K562 (cell line): Measurements from ENCODE around the gene KMT2C. TPM values are rescaled to one million over a fixed set of nuclear protein-coding genes. Genes with fewer than 3 reads are reported as not detected.
"Not testable (repeated sequence)": the region's sequence is repeated elsewhere in the genome, so short reads cannot be mapped to it uniquely, and the experiment has no call there.

Experiments used
- FOXP1 ChIP-seq: sonication (generic); formaldehyde crosslinking; IDR thresholded peaks from 2 replicates; pipeline ENCODE4 v1.8.0; 2022; ENCODE audit warnings: mild to moderate bottlenecking, missing genetic modification reagents
- JUN ChIP-seq, 2 experiments: sonication (generic) in 1 of 2; formaldehyde crosslinking in 1 of 2; IDR thresholded peaks; 2 replicates each; pipeline versions ENCODE4 v1.6.1 to v1.8.0; 2012 to 2022; ENCODE audit warnings: borderline replicate concordance in 2 of 2, mild to moderate bottlenecking in 2 of 2, improper control_type of control experiment in 1 of 2, low read depth in 1 of 2, low read length in 1 of 2, missing genetic modification reagents in 1 of 2
- SAP30 ChIP-seq: fragments of 200-600 bp; sonication (generic); IDR thresholded peaks from 2 replicates; pipeline ENCODE4 v1.6.1; 2012; ENCODE audit warnings: borderline replicate concordance, low read depth, mild to moderate bottlenecking, moderate library complexity, low read length, control low read depth, inconsistent platforms; ENCODE audit not compliant: insufficient read depth, poor library complexity, severe bottlenecking
- SP1 ChIP-seq: sonication (generic); formaldehyde crosslinking; IDR thresholded peaks from 2 replicates; pipeline ENCODE4 v1.8.1; 2022; ENCODE audit warnings: mild to moderate bottlenecking, missing genetic modification reagents
- TGIF2 ChIP-seq: sonication (generic); formaldehyde crosslinking; IDR thresholded peaks from 2 replicates; pipeline ENCODE4 v1.8.1; 2022; ENCODE audit warnings: mild to moderate bottlenecking, missing genetic modification reagents, moderate library complexity
- polyA plus RNA-seq, 8 experiments: library from polyadenylated mRNA; depleted of rRNA in 4 of 8; stranded (reverse) in 5 of 8; unstranded in 3 of 8; fragments of >200 nt; fragmentation: Nextera tagmentation in 2 of 8; fragmentation: Illumina TruSeq in 1 of 8; extraction: Ambion mirVana in 2 of 8; extraction: Trizol in 1 of 8; gene quantifications; 2 replicates each; pipeline versions ENCODE4 v1.2.1 to v1.2.3, GENCODE V29; 2011 to 2014; ENCODE audit warnings: inconsistent platforms in 1 of 8, missing spikeins in 1 of 8
- total RNA-seq, 7 experiments: library from RNA; depleted of rRNA in 6 of 7; stranded (reverse); fragments of >200 nt in 6 of 7; fragmentation: Illumina TruSeq in 2 of 7; extraction: Trizol in 2 of 7; gene quantifications; 2 replicates each; pipeline versions ENCODE4 v1.2.1 to v1.2.3, GENCODE V29; 2011 to 2021; ENCODE audit warnings: low replicate concordance in 1 of 7
- TF ChIP-seq, protein P1 (sequence below), 2 experiments: fragments of 450-650 bp; IDR thresholded peaks; 2 replicates each; pipeline ENCODE4 v1.6.1; 2016

The KMT2C gene
- total and polyA plus RNA-seq, 9 of the 15 experiments (the other 6 are each of a cell fraction or from before 2014, with no cell fraction given): 4.9 to 67.8 (median 27.1) TPM

GRCh38 chr7:152434511-152435383, 1.1 kb downstream of the KMT2C start (continued):
- TF ChIP-seq FOXP1 (CRISPR knock-in tag) (0 out of 2 replicates have a peak, but pooled peaks have one; percentile 14), TGIF2 (CRISPR knock-in tag) (peak; percentile 76; the same call in 1 of the 2 replicates), JUN (CRISPR knock-in tag; IDR thresholded peaks at IDR 0.05; ENCODE audit: borderline replicate concordance) (0 out of 2 replicates have a peak, but pooled peaks have one; percentile 19), SP1 (0 out of 2 replicates have a peak, but pooled peaks have one; percentile 21), SAP30 (peak; percentile 58)
- TF ChIP-seq, protein P1, sequence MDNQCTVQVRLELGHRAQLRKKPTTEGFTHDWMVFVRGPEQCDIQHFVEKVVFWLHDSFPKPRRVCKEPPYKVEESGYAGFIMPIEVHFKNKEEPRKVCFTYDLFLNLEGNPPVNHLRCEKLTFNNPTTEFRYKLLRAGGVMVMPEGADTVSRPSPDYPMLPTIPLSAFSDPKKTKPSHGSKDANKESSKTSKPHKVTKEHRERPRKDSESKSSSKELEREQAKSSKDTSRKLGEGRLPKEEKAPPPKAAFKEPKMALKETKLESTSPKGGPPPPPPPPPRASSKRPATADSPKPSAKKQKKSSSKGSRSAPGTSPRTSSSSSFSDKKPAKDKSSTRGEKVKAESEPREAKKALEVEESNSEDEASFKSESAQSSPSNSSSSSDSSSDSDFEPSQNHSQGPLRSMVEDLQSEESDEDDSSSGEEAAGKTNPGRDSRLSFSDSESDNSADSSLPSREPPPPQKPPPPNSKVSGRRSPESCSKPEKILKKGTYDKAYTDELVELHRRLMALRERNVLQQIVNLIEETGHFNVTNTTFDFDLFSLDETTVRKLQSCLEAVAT (IDR thresholded peaks at IDR 0.05): peak in 1 of 2 experiments; percentile 49; a peak in 1 of 4 replicates
- TF ChIP-seq JUN (IDR thresholded peaks at IDR 0.05; ENCODE audit: borderline replicate concordance, low read depth, low read length): not testable (repeated sequence)
- TF ChIP-seq, all 486 proteins: peak for 24; not testable (repeated sequence) for 462
